Measurements from ENCODE around the gene RNF130. TPM values are rescaled to one million over a fixed set of nuclear protein-coding genes. Genes with fewer than 3 reads are reported as not detected.

Gene RNF130
- total and polyA plus RNA-seq, 9 of the 15 experiments (the other 6 are each of a cell fraction or from before 2014, with no cell fraction given) = 5.8 to 39.4 (median 27.1) TPM

- TF ChIP-seq CHD7 (IDR thresholded peaks at IDR 0.05; ENCODE audit: low read depth, low read length) (no peak), TFE3 (CRISPR knock-in tag; IDR thresholded peaks at IDR 0.05) (no peak), BRCA1 (IDR thresholded peaks at IDR 0.05) (no peak), BRCA1 (CRISPR knock-in tag; IDR thresholded peaks at IDR 0.05) (peak; percentile 99), ZHX1 (conservative IDR thresholded peaks at IDR 0.05; ENCODE audit: low read length) (no peak), ZNF449 (CRISPR knock-in tag; IDR thresholded peaks at IDR 0.05) (peak; percentile 54; the same call in 1 of the 2 replicates), SMARCB1 (IDR thresholded peaks at IDR 0.05; ENCODE audit: insufficient read length, low read depth) (no peak), ZC3H11A (IDR thresholded peaks at IDR 0.05; ENCODE audit: low read depth, low read length) (no peak), POLR2AphosphoS2 (IDR thresholded peaks at IDR 0.05; ENCODE audit: low read length) (no peak)
These were observed at the start of gene RNF130 (continued) for GRCh38 chr5:180071531-180072255.
